AG04450 (cell line): ENCODE measurements around the gene FBRSL1. TPM values are rescaled to one million over a fixed set of nuclear protein-coding genes. Genes with fewer than 3 reads are reported as not detected.
"Not testable (repeated sequence)": the region's sequence is repeated elsewhere in the genome, so short reads cannot be mapped to it uniquely, and the experiment has no call there.

Experiments used
- CTCF ChIA-PET: fragments of 300-600, 350-600 bp; formaldehyde crosslinking; extraction: SDS; loops from one replicate; lab custom pipeline; 2022; ENCODE audit warnings: antibody characterized with exemption, inconsistent platforms; lab: Charles Lee
- POLR2A ChIA-PET: fragments of 350-600 bp; formaldehyde crosslinking; extraction: SDS; loops from one replicate; lab custom pipeline; 2021; ENCODE audit warnings: antibody characterized with exemption, inconsistent platforms; lab: Yijun Ruan, JAX
- DNase-seq: peaks from one replicate; pipeline ENCODE4 v3.0.0-alpha.2; 2011; ENCODE audit warnings: low read depth, low spot score
- H3K27ac ChIP-seq: one replicate; pipeline ENCODE4 v1.5.1; 2012; ENCODE audit warnings: low read depth, low read length, control low read depth
- H3K27me3 ChIP-seq: one replicate; pipeline ENCODE4 v1.6.0; 2012; ENCODE audit warnings: low read length; ENCODE audit not compliant: control insufficient read depth, insufficient read depth
- H3K4me3 ChIP-seq: 2 replicates; pipeline ENCODE4 v1.5.1; 2011; ENCODE audit warnings: mild to moderate bottlenecking, low read depth, low read length, control low read depth
- H3K9me3 ChIP-seq: 2 replicates; pipeline ENCODE4 v1.5.1; 2012; ENCODE audit warnings: low read length; ENCODE audit not compliant: control insufficient read depth, insufficient read depth
- CTCF ChIP-seq: IDR thresholded peaks from 2 replicates; pipeline ENCODE4 v1.5.1; 2011; ENCODE audit warnings: low read depth, low read length, control low read depth, inconsistent platforms
- polyA plus RNA-seq: library from polyadenylated mRNA; depleted of rRNA; stranded (reverse); fragments of >200 nt; gene quantifications from 2 replicates; pipeline ENCODE4 v1.2.3, GENCODE V29; 2011

FBRSL1 gene
- polyA plus RNA-seq, 1 experiment: 1.1 TPM

DNA sequence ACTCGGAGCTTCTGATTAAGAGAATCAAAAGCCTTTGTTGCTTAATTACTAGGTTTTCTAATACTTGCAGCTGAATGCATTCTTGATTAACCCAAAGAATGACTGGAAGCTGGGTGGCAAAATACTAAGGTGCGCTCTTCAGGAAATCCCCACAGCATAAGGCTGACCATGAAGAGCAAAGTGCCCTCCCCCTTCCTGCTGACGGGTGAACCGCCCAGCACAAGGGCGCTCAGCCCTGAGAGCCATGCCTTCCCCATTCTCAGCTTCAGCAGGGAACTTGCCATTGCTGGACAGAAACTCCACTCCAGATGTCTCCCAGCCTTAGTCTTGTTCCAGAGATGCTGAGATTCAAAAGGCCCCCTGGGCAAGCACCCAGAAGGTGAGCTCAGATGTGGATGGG lies 27.2 kb upstream of the FBRSL1 start:
- CTCF ChIA-PET: no interaction called here

DNA sequence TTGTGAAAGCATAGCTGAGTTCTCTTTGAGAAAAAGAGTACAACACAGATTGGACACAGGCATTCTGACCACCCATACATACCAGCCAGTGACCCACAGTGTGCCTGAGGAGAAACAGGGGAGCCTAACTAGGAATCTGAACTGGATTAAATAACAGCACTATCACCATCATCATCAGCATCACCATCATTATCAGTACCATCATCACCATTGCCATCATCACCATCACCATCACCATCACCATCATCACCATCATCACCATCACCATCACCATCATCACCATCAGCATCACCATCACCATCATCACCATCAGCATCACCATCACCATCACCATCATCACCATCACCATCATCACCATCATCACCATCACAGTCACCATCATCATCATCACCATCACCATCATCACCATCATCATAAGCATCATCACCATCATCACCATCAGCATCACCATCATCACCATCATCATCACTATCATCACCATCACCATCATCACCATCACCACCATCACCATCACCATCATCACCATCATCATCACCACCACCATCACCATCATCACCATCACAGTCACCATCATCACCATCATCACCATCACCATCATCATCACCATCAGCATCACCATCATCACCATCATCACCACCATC lies 26.5 kb upstream of the FBRSL1 start:
- H3K27me3 ChIP-seq, CTCF ChIA-PET, POLR2A ChIA-PET, H3K27ac ChIP-seq, H3K4me3 ChIP-seq, DNase-seq: not testable (repeated sequence)
- peaks cover 20% of the 10 kb centered on the region; the same call in 1 of the 2 replicates for H3K9me3 ChIP-seq

More for the DNA sequence above, 27.2 kb upstream of the FBRSL1 start:
- POLR2A ChIA-PET: interaction anchor here (0.7 kb wide), 1 partner anchor 66 kb away, joined by 3 read pairs; no protein-coding TSS in a partner anchor
- DNase-seq: no peak
- Histone ChIP-seq H3K4me3 (no peak overlapping the region), H3K27me3 (no peaks in the 10 kb centered on the region), H3K27ac (no peak overlapping the region), H3K9me3 (peaks cover 21% of the 10 kb centered on the region; the same call in 1 of the 2 replicates)
- no peak for TF ChIP-seq CTCF

DNA sequence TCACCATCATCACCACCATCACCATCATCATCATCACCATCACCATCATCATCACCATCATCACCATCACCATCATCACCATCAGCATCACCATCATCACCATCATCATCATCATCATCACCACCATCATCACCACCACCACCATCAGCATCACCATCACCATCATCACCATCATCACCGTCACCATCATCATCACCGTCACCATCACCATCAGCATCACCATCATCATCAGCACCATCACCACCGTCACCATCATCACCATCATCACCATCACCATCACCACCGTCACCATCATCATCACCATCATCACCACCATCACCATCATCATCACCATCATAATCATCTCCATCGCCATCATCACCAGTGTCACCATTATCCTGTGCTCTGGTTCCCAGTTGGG lies 25.6 kb upstream of the FBRSL1 start:
- peaks cover 15% of the 10 kb centered on the region; the same call in 1 of the 2 replicates for H3K9me3 ChIP-seq
- DNase-seq, H3K27ac ChIP-seq, POLR2A ChIA-PET, CTCF ChIA-PET, H3K27me3 ChIP-seq, H3K4me3 ChIP-seq: not testable (repeated sequence)

DNA sequence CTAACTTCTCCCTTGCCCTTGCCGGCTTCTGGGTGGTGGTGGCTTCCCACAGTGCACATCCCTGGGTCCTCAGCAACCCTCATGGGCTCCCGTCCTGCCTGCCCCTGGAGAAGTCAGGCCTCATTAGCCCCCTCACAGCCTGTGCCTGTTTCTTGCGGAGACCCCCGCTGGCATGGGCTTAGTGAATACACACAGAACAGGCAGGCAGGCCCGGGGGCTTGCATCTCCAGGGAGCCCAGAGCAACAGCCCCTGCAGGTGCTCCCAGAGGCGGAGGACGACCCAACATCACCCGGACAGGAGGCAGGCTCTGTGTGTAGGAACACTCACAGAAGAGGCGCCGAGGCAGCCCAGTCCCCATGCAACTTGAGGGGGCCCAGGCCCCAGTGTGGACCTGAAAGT lies 25.1 kb upstream of the FBRSL1 start:
- TF ChIP-seq CTCF: no peak
- H3K27ac ChIP-seq: no peak overlapping the region
- CTCF ChIA-PET: no interaction called here
- no peaks in the 10 kb centered on the region for H3K27me3 ChIP-seq
- POLR2A ChIA-PET: no interaction called here
- DNase-seq: no peak
- peaks cover 10% of the 10 kb centered on the region; the same call in 1 of the 2 replicates for H3K9me3 ChIP-seq
- H3K4me3 ChIP-seq: no peak overlapping the region

DNA sequence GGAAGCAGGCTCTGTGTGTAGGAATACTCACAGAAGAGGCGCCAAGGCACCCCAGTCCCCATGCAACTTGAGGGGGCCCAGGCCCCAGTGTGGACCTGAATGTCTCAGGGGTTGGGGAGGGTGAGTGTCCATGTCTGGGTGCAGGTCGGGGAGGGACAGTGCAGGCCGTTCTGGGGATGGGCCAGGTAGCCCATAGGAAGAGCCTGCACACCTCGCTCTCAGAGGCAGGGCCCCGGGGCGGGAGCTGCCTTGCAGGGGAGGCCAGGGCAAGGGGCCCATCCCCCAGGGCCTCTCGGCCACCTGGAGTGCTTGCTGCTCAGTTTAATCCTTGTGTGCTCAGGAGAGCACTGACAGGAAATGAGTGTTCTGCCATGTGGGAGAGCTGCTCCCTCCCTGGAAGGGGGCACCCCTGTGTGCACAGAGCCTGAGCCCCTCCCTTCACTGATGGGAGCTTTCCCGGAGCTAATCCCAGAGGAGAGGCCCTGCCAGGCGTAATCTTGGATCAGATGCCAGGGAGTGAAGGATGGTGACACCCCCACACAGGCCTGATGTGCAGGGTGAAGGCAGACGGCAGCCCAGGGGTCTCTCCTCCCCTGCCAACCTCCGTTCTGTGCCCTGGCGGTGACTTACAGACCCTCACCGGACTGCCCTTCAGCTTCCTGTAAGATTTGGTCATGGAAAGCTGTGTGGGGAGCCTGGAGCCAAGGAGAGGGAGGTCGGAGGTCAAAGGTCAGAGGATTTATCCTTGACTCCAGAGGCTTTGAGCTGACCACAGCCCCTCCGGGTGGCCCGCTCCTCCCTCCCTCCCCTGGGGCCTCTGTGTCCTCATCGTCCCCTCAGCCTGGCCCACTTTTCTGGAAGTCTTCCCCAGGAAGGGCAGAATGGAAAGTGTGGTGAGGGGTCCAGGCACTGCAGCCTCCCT lies 24.4 kb upstream of the FBRSL1 start:
- H3K9me3 ChIP-seq: peaks cover 10% of the 10 kb centered on the region; the same call in 1 of the 2 replicates
- TF ChIP-seq CTCF: no peak
- no peaks in the 10 kb centered on the region for H3K27me3 ChIP-seq
- POLR2A ChIA-PET: no interaction called here
- DNase-seq: no peak
- CTCF ChIA-PET: no interaction called here
- no peak overlapping the region for H3K4me3 ChIP-seq
- no peak overlapping the region for H3K27ac ChIP-seq
